Measurements from ENCODE around the gene VCX2.
"Not testable (repeated sequence)": the region's sequence is repeated elsewhere in the genome, so short reads cannot be mapped to it uniquely, and the experiment has no call there.

VCX2 gene

DNA sequence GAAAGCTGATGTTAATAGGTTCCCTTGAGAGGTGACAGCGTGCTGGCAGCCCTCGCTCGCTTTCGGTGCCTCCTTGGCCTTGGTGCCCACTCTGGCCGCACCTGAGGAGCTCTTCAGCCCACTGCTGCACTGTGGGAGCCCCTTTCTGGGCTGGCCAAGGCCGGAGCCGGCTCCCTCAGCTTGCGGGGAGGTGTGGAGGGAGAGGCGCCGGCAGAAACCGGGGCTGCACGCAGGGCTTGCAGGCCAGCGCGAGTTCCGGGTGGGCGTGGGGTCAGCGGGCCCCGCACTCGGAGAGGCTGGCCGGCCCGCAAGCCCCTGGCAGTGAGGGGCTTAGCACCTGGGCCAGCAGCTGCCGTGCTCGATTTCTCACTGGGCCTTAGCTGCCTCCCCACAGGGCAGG lies 49.7 kb downstream of the VCX2 start:
- not testable (repeated sequence) for ATAC-seq

Data from activated CD4-positive, CD25-positive, alpha-beta regulatory T cell treated with anti-CD3 and anti-CD28 coated beads, Interleukin-2, amount 50 U/mL, for 24 hours (primary cell).